GM23248 (cell line): ENCODE measurements around the gene KRTAP19-7. TPM values are rescaled to one million over a fixed set of nuclear protein-coding genes. Genes with fewer than 3 reads are reported as not detected.

Source experiments
- DNase-seq: peaks from one replicate; pipeline ENCODE4 v3.0.0-alpha.2; 2015
- H2AFZ ChIP-seq: fragments of 200-600 bp; sonication (generic); 2 replicates; pipeline ENCODE4 v1.6.1; 2016; ENCODE audit warnings: antibody characterized with exemption
- H3F3A ChIP-seq: fragments of 200-600 bp; sonication (generic); 2 replicates; pipeline ENCODE4 v1.6.1; 2016; ENCODE audit warnings: mild to moderate bottlenecking, antibody characterized with exemption, mixed run types; ENCODE audit not compliant: insufficient read depth
- H3K27ac ChIP-seq: fragments of 200-600 bp; sonication (generic); 2 replicates; pipeline ENCODE4 v1.5.1; 2016; ENCODE audit warnings: mild to moderate bottlenecking
- H3K27me3 ChIP-seq: fragments of 200-600 bp; sonication (generic); replicated peaks from 2 replicates; pipeline ENCODE4 v1.6.1; 2016; ENCODE audit warnings: mild to moderate bottlenecking; ENCODE audit not compliant: insufficient read depth
- H3K36me3 ChIP-seq: fragments of 200-600 bp; sonication (generic); 2 replicates; pipeline ENCODE4 v1.6.1; 2016; ENCODE audit warnings: low read depth, mild to moderate bottlenecking
- H3K4me1 ChIP-seq: fragments of 200-600 bp; sonication (generic); 2 replicates; pipeline ENCODE4 v1.6.1; 2016; ENCODE audit warnings: mild to moderate bottlenecking; ENCODE audit not compliant: insufficient read depth
- H3K4me2 ChIP-seq: fragments of 200-600 bp; sonication (generic); one replicate; pipeline ENCODE4 v1.6.1; 2016; ENCODE audit warnings: mild to moderate bottlenecking; ENCODE audit not compliant: unreplicated experiment
- H3K4me3 ChIP-seq: fragments of 200-600 bp; sonication (generic); 2 replicates; pipeline ENCODE4 v1.5.1; 2016; ENCODE audit warnings: mild to moderate bottlenecking
- H3K79me2 ChIP-seq: fragments of 200-600 bp; sonication (generic); 2 replicates; pipeline ENCODE4 v1.6.1; 2016; ENCODE audit warnings: mild to moderate bottlenecking; ENCODE audit not compliant: insufficient read depth
- H3K9ac ChIP-seq: fragments of 200-600 bp; sonication (generic); 2 replicates; pipeline ENCODE4 v1.6.1; 2016; ENCODE audit warnings: mild to moderate bottlenecking
- H3K9me2 ChIP-seq: fragments of 200-600 bp; sonication (generic); 2 replicates; pipeline ENCODE4 v1.6.1; 2016; ENCODE audit warnings: mixed run types, mild to moderate bottlenecking, moderate library complexity; ENCODE audit not compliant: insufficient read depth
- H3K9me3 ChIP-seq: fragments of 200-600 bp; sonication (generic); one replicate; pipeline ENCODE4 v1.6.1; 2017; ENCODE audit warnings: low read depth
- H4K20me1 ChIP-seq: fragments of 200-600 bp; sonication (generic); 2 replicates; pipeline ENCODE4 v1.6.0; 2016; ENCODE audit not compliant: insufficient read depth
- EZH2 ChIP-seq: fragments of 200-600 bp; sonication (generic); IDR thresholded peaks from 2 replicates; pipeline ENCODE4 v1.6.1; 2018; ENCODE audit warnings: antibody characterized with exemption, mild to moderate bottlenecking; ENCODE audit not compliant: insufficient read depth, poor library complexity, severe bottlenecking
- EZH2phosphoT487 ChIP-seq: fragments of 200-600 bp; sonication (generic); IDR thresholded peaks from 2 replicates; pipeline ENCODE4 v1.6.1; 2018; ENCODE audit warnings: antibody characterized with exemption, moderate library complexity, mild to moderate bottlenecking, low read depth; ENCODE audit not compliant: insufficient read depth
- WGBS, 2 experiments: methylation state at CpG; one replicate each; pipeline ENCODE4 v1.1.6; 2015 to 2017; ENCODE audit warnings: low lambda C conversion rate in 2 of 2, low coverage in 1 of 2; ENCODE audit errors: missing lambda C conversion rate in 2 of 2; 5-methylcytosine and 5-hydroxymethylcytosine counted together
- in situ Hi-C: fragments of 300-500 bp; cut with MboI; formaldehyde crosslinking; loops from 2 replicates; pipeline ENCODE4 v1.15.0; 2020
- polyA plus RNA-seq: library from polyadenylated mRNA; unstranded; fragments of >200 nt; fragmentation: Nextera tagmentation; extraction: Ambion mirVana; gene quantifications from 2 replicates; pipeline ENCODE4 v1.2.1, GENCODE V29; 2016
- small RNA-seq: library from RNA; depleted of rRNA; stranded (forward); fragments of <200 nt; gene quantifications from one replicate; pipeline ENCODE3, GENCODE V24; 2014; ENCODE audit warnings: low read depth, low replicate concordance
- total RNA-seq: library from RNA; depleted of rRNA; stranded (reverse); fragments of >200 nt; shearing (Covaris generic); gene quantifications from 2 replicates; pipeline ENCODE4 v1.2.3, GENCODE V29; 2014; rRNA removed

Gene KRTAP19-7
- total and polyA plus RNA-seq, 2 experiments from 2014 or later, result not detected

- H3K36me3 ChIP-seq, result no peaks in the 10 kb centered on the region
- WGBS, 2 experiments, result 18 to 27% methylated on average over 2 of the region's 2 CpGs
- H3K9me3 ChIP-seq, result peaks cover 3% of the 10 kb centered on the region
- H3F3A ChIP-seq, result no peaks in the 10 kb centered on the region
- no peak overlapping the region for H3K9ac ChIP-seq
- no peaks in the 10 kb centered on the region for H3K9me2 ChIP-seq
- H3K27ac ChIP-seq, result no peak overlapping the region
- no peak overlapping the region for H3K4me2 ChIP-seq
- no peaks in the 10 kb centered on the region for H4K20me1 ChIP-seq
- H3K79me2 ChIP-seq, result no peaks in the 10 kb centered on the region
- H3K4me1 ChIP-seq, result no peaks in the 10 kb centered on the region
- H3K4me3 ChIP-seq, result no peak overlapping the region
- in situ Hi-C loops, result no loop called here
- TF ChIP-seq EZH2, result no peak
- no peak for TF ChIP-seq EZH2phosphoT487
- H2AFZ ChIP-seq, result no peak overlapping the region
- DNase-seq, result no peak
- no peaks in the 10 kb centered on the region for H3K27me3 ChIP-seq
These were observed 6.0 kb downstream of the KRTAP19-7 start for GRCh38 chr21:30555095-30555494.

- Histone ChIP-seq H3K9ac (no peak overlapping the region), H3F3A (no peaks in the 10 kb centered on the region), H3K9me2 (no peaks in the 10 kb centered on the region), H3K4me1 (no peaks in the 10 kb centered on the region), H3K4me2 (no peak overlapping the region), H3K4me3 (no peak overlapping the region), H3K36me3 (no peaks in the 10 kb centered on the region), H3K9me3 (peaks cover 3% of the 10 kb centered on the region), H4K20me1 (no peaks in the 10 kb centered on the region), H3K27ac (no peak overlapping the region), H3K79me2 (no peaks in the 10 kb centered on the region), H2AFZ (no peak overlapping the region), H3K27me3 (no peaks in the 10 kb centered on the region)
- in situ Hi-C loops, result no loop called here
- DNase-seq, result no peak
- 4 to 20% methylated on average over 1 of the region's 1 CpG for WGBS, 2 experiments
- no peak for TF ChIP-seq EZH2
- no peak for TF ChIP-seq EZH2phosphoT487
These were observed 8.3 kb downstream of the KRTAP19-7 start for GRCh38 chr21:30552782-30553181.

DNA sequence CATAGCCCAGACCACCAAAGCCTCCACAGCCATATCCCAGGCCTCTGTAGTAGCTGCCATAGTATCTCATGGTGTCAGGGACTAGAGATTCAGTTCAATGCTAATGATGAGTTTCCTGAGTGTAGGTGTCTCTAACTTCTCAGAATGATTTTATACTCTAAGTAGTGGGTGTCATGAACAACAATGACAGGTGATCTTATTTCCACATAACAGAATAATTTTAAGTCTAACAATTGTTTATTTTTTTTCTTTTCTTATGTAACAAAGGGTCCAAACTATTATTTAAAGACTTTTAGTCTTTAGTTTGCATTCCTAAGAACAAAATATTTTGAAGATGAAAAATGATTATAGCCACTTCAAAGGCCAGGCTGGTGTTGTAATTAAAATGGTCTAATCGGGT, 19.4 kb downstream of the KRTAP19-7 start, which contains the start of gene KRTAP19-6:
Gene KRTAP19-6, minus strand, starts transcription at position 101 of the 400 bp plus-strand sequence. Its CDS starts 31 bp downstream, at position 70.
- H3K4me3 ChIP-seq, result no peak within 1 kb of the TSS
- no peaks in the 10 kb centered on the region for H3F3A ChIP-seq
- 17 to 20% methylated on average over 1 of the region's 1 CpG for WGBS, 2 experiments
- H3K4me1 ChIP-seq, result no peaks in the 10 kb centered on the region
- no peak within 1 kb of the TSS for H3K9ac ChIP-seq
- no peaks in the 10 kb centered on the region for H3K9me2 ChIP-seq
- no peaks in the 10 kb centered on the region for H3K36me3 ChIP-seq
- in situ Hi-C loops, result no loop called here
- H3K27ac ChIP-seq, result no peak within 1 kb of the TSS
- no peaks in the 10 kb centered on the region for H3K27me3 ChIP-seq
- H3K79me2 ChIP-seq, result no peaks in the 10 kb centered on the region
- peaks cover 5% of the 10 kb centered on the region for H3K9me3 ChIP-seq
- TF ChIP-seq EZH2, result no peak
- no peak for TF ChIP-seq EZH2phosphoT487
- DNase-seq, result no peak
- no peaks in the 10 kb centered on the region for H4K20me1 ChIP-seq
- no peak within 1 kb of the TSS for H3K4me2 ChIP-seq
- no peak within 1 kb of the TSS for H2AFZ ChIP-seq

DNA sequence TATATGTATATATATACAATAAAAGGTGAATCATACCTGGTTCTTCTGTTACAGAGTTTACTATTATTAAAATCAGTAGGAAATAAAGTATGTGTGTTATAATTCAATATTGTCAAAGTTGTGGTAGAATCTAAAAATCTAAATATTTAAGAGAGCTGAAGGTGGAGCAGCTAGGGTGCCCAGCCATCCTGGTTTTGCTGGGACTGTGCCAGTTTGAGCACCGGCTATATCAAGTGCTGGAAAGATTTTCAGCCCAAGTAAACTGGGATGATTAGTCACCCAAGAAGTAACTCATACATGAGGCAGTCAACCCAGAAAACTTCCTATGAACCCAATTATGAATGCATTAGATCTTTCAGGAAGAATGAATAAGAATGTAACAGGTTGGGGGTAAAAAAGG, 42.2 kb downstream of the KRTAP19-7 start:
- Histone ChIP-seq H3K79me2 (no peaks in the 10 kb centered on the region), H2AFZ (no peak overlapping the region), H3K9me2 (no peaks in the 10 kb centered on the region), H3K27me3 (no peaks in the 10 kb centered on the region), H3K9me3 (peaks cover 5% of the 10 kb centered on the region), H4K20me1 (no peaks in the 10 kb centered on the region), H3K4me1 (no peaks in the 10 kb centered on the region), H3F3A (no peaks in the 10 kb centered on the region), H3K4me2 (no peak overlapping the region), H3K36me3 (no peaks in the 10 kb centered on the region), H3K27ac (no peak overlapping the region), H3K4me3 (no peak overlapping the region), H3K9ac (no peak overlapping the region)
- 12 to 44% methylated on average over 1 of the region's 1 CpG for WGBS, 2 experiments
- DNase-seq, result no peak
- TF ChIP-seq EZH2 (no peak), EZH2phosphoT487 (no peak)
- in situ Hi-C loops, result no loop called here

GRCh38 chr21:30515681-30516080, 45.4 kb downstream of the KRTAP19-7 start:
- in situ Hi-C loops, result no loop called here
- TF ChIP-seq EZH2phosphoT487 (no peak), EZH2 (no peak)
- DNase-seq, result no peak
- Histone ChIP-seq H3K9me3 (no peaks in the 10 kb centered on the region), H3K79me2 (no peaks in the 10 kb centered on the region), H3K36me3 (no peaks in the 10 kb centered on the region), H4K20me1 (no peaks in the 10 kb centered on the region), H3K4me1 (no peaks in the 10 kb centered on the region), H3K4me2 (no peak overlapping the region), H2AFZ (no peak overlapping the region), H3K27ac (no peak overlapping the region), H3K27me3 (no peaks in the 10 kb centered on the region), H3F3A (no peaks in the 10 kb centered on the region), H3K9ac (no peak overlapping the region), H3K4me3 (no peak overlapping the region), H3K9me2 (no peaks in the 10 kb centered on the region)
- WGBS, 2 experiments, result 0 to 12% methylated on average over 1 of the region's 1 CpG

Small RNA genes within 50 kb of the gene (small RNA-seq; reads per million reads assigned to genes)
- gene AP000567.1 (not detected), gene KRTAP19-10P (not detected), gene KRTAP19-11P (not detected), gene KRTAP22-1 (not detected), gene KRTAP22-2 (not detected)

Other genes starting within 250 kb of the KRTAP19-7 start
- not detected in 2 replicates for gene KRTAP26-1, start 241.0 kb downstream of the KRTAP19-7 start, total RNA-seq
- not detected in 2 replicates for gene KRTAP26-1, start 241.0 kb downstream of the KRTAP19-7 start, polyA plus RNA-seq
- gene KRTAP27-1, start 223.6 kb downstream of the KRTAP19-7 start, total RNA-seq, result not detected in 2 replicates
- gene KRTAP27-1, start 223.6 kb downstream of the KRTAP19-7 start, polyA plus RNA-seq, result not detected in 2 replicates
- not detected in 2 replicates for gene KRTAP23-1, start 212.7 kb downstream of the KRTAP19-7 start, total RNA-seq
- not detected in 2 replicates for gene KRTAP23-1, start 212.7 kb downstream of the KRTAP19-7 start, polyA plus RNA-seq
- gene KRTAP13-2, start 189.0 kb downstream of the KRTAP19-7 start, total RNA-seq, result not detected in 2 replicates
- gene KRTAP13-2, start 189.0 kb downstream of the KRTAP19-7 start, polyA plus RNA-seq, result not detected in 2 replicates
- not detected in 2 replicates for gene KRTAP13-1, start 165.3 kb downstream of the KRTAP19-7 start, total RNA-seq
- not detected in 2 replicates for gene KRTAP13-1, start 165.3 kb downstream of the KRTAP19-7 start, polyA plus RNA-seq
- not detected in 2 replicates for gene KRTAP13-3, start 135.4 kb downstream of the KRTAP19-7 start, total RNA-seq
- not detected in 2 replicates for gene KRTAP13-3, start 135.4 kb downstream of the KRTAP19-7 start, polyA plus RNA-seq
- gene KRTAP13-4, start 131.1 kb downstream of the KRTAP19-7 start, total RNA-seq, result not detected in 2 replicates
- gene KRTAP13-4, start 131.1 kb downstream of the KRTAP19-7 start, polyA plus RNA-seq, result not detected in 2 replicates
- not detected in 2 replicates for gene KRTAP15-1, start 121.0 kb downstream of the KRTAP19-7 start, total RNA-seq
- not detected in 2 replicates for gene KRTAP15-1, start 121.0 kb downstream of the KRTAP19-7 start, polyA plus RNA-seq
- gene KRTAP19-1, start 80.9 kb downstream of the KRTAP19-7 start, total RNA-seq, result not detected in 2 replicates
- not detected in 2 replicates for gene KRTAP19-1, start 80.9 kb downstream of the KRTAP19-7 start, polyA plus RNA-seq
- not detected in 2 replicates for gene KRTAP19-2, start 73.9 kb downstream of the KRTAP19-7 start, total RNA-seq
- not detected in 2 replicates for gene KRTAP19-2, start 73.9 kb downstream of the KRTAP19-7 start, polyA plus RNA-seq
- not detected in 2 replicates for gene KRTAP19-3, start 69.3 kb downstream of the KRTAP19-7 start, total RNA-seq
- gene KRTAP19-3, start 69.3 kb downstream of the KRTAP19-7 start, polyA plus RNA-seq, result not detected in 2 replicates
- not detected in 2 replicates for gene KRTAP19-4, start 64.1 kb downstream of the KRTAP19-7 start, total RNA-seq
- not detected in 2 replicates for gene KRTAP19-4, start 64.1 kb downstream of the KRTAP19-7 start, polyA plus RNA-seq
- gene KRTAP19-5, start 59.2 kb downstream of the KRTAP19-7 start, total RNA-seq, result not detected in 2 replicates
- not detected in 2 replicates for gene KRTAP19-5, start 59.2 kb downstream of the KRTAP19-7 start, polyA plus RNA-seq
- gene KRTAP19-6, start 19.4 kb downstream of the KRTAP19-7 start, total RNA-seq, result not detected in 2 replicates
- gene KRTAP19-6, start 19.4 kb downstream of the KRTAP19-7 start, polyA plus RNA-seq, result not detected in 2 replicates
- gene KRTAP22-2, start 29.1 kb upstream of the KRTAP19-7 start, total RNA-seq, result not detected in 2 replicates
- not detected in 2 replicates for gene KRTAP22-2, start 29.1 kb upstream of the KRTAP19-7 start, polyA plus RNA-seq
- not detected in 2 replicates for gene KRTAP6-3, start 31.1 kb upstream of the KRTAP19-7 start, total RNA-seq
- not detected in 2 replicates for gene KRTAP6-3, start 31.1 kb upstream of the KRTAP19-7 start, polyA plus RNA-seq
- gene KRTAP6-2, start 37.6 kb upstream of the KRTAP19-7 start, total RNA-seq, result not detected in 2 replicates
- not detected in 2 replicates for gene KRTAP6-2, start 37.6 kb upstream of the KRTAP19-7 start, polyA plus RNA-seq
- gene KRTAP22-1, start 39.8 kb upstream of the KRTAP19-7 start, total RNA-seq, result not detected in 2 replicates
- not detected in 2 replicates for gene KRTAP22-1, start 39.8 kb upstream of the KRTAP19-7 start, polyA plus RNA-seq
- gene KRTAP6-1, start 52.6 kb upstream of the KRTAP19-7 start, total RNA-seq, result not detected in 2 replicates
- gene KRTAP6-1, start 52.6 kb upstream of the KRTAP19-7 start, polyA plus RNA-seq, result not detected in 2 replicates
- gene KRTAP20-1, start 55.1 kb upstream of the KRTAP19-7 start, total RNA-seq, result not detected in 2 replicates
- gene KRTAP20-1, start 55.1 kb upstream of the KRTAP19-7 start, polyA plus RNA-seq, result not detected in 2 replicates
- gene KRTAP20-4, start 59.3 kb upstream of the KRTAP19-7 start, total RNA-seq, result not detected in 2 replicates
- gene KRTAP20-4, start 59.3 kb upstream of the KRTAP19-7 start, polyA plus RNA-seq, result not detected in 2 replicates
- gene KRTAP20-2, start 73.9 kb upstream of the KRTAP19-7 start, total RNA-seq, result not detected in 2 replicates
- gene KRTAP20-2, start 73.9 kb upstream of the KRTAP19-7 start, polyA plus RNA-seq, result not detected in 2 replicates
- not detected in 2 replicates for gene KRTAP20-3, start 81.5 kb upstream of the KRTAP19-7 start, total RNA-seq
- not detected in 2 replicates for gene KRTAP20-3, start 81.5 kb upstream of the KRTAP19-7 start, polyA plus RNA-seq
- gene KRTAP21-3, start 157.5 kb upstream of the KRTAP19-7 start, total RNA-seq, result not detected in 2 replicates
- not detected in 2 replicates for gene KRTAP21-3, start 157.5 kb upstream of the KRTAP19-7 start, polyA plus RNA-seq
- not detected in 2 replicates for gene KRTAP21-2, start 185.9 kb upstream of the KRTAP19-7 start, total RNA-seq
- not detected in 2 replicates for gene KRTAP21-2, start 185.9 kb upstream of the KRTAP19-7 start, polyA plus RNA-seq
- not detected in 2 replicates for gene KRTAP21-1, start 194.1 kb upstream of the KRTAP19-7 start, total RNA-seq
- not detected in 2 replicates for gene KRTAP21-1, start 194.1 kb upstream of the KRTAP19-7 start, polyA plus RNA-seq